GM19455 (cell line): Measurements from ENCODE around the gene ACO2.
A peak's percentile ranks its signal among the peaks of the same experiment; 100 is the strongest.
"Not testable (repeated sequence)": the region's sequence is repeated elsewhere in the genome, so short reads cannot be mapped to it uniquely, and the experiment has no call there.

ENCODE experiments used
- ATAC-seq: cut with Tn5 transposase; IDR thresholded peaks from one replicate; pipeline ENCODE4 v1.9.1; 2021; ENCODE audit not compliant: unreplicated experiment

ACO2 gene

DNA sequence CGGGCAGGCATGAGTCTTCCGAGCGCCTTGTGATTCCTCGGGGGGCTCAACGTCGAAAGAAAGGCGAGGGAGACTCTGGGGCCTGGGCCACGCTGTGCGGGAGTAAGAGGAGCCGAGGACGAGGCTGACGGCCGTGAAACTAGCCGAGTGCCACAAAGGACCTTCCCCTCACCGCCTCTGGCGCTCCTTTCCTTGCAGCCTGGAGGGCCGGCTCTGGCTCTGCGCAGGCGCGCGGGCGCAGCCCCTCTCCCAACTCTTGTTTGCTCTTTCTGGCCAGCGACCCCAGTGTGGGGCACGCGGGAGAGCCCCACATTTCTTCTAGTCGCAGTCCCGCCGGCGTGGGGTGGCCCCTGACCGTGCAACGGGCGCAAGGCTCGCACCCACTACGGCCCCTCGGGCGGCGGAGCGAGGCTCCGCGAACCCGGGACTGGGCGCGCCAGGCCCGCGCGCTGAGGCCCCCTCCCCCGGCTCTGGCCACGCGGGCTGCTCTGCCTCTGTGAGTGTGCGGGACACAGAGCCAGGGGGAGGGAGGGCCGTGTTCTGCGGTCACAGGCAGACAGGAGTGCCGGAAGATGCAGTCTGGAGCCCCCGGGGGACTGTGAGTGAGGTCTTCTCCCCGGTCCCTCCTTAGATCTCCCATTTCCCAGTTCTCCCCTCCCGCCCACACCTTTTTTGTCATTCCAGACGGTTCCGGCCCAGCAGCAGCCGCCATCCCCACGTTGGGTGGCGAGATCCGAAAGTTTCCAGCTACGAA is 21.3 kb upstream of the ACO2 start:
- no peak for ATAC-seq

DNA sequence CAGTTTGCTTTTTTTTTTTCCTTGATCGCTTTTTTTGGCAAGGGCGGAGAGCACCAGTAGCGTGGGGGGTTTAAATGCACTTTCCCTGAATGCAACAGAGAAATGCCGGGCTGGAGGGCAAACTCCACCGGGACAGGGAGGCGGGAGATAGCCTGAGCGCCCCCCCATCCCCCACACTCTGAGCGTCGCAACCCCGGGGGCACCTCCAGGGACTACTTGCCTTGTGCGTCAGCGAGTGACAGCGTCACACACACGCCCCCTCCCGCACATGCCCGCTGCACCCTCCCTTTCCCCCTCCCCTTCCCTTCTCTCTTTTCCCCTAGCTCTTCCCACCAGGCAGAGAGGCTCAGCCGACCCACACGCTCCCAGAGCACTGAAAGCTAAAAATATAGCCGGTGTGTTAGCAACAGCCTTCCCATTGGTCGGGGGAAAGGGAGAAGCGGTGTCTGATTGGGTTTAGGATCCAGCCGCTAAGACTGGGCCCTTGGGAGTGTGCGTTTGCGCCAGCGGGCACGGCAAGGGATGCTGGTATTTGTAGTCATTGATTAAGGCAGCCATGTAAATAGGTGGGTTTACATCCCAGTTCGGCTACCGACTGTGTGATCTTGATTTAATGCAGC is 20.6 kb upstream of the ACO2 start:
- ATAC-seq, result peak; percentile 48

DNA sequence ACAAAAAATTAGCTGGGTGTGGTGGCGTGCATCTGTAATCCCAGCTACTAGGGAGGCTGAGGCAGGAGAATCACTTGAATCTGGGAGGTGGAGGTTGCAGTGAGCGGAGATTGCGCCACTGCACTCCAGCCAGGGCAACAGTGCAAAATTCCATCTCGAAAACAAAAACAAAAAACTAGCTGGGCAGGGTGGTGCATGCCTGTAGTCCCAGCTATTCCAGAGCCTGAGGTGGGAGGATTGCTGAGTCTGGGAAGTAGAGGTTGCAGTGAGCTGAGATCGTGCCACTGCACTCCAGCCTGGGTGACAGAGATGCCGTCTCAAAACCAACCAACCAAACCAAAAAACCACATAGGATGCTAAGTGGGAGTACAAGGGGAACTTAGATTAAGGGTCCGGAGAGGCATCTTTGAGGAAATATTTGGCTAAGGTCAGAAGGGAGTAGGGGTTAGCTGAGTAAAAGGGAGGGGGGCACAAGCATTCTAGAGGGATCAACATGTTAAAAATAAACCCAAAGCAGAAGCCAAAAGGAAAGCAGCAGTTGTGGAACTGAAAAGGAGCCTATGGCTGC is 10.7 kb upstream of the ACO2 start:
- no peak for ATAC-seq

DNA sequence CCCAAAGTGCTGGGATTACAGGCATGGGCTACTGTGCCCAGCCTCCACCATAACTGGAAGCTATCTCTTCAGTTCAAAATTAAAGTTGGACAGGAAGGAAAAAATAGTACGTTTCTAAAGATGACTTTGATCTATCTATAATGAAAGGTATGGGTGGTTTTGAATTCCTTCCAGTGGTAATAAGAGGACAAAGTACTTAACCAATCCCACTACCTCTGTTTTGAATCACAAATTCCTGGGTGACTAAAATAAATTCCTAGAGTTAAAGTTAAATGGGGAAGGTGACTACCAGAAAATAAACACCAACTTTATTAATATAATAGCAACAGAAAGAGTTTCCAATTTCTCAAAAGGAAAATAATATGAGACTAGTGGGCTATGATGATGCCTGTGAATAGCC is 9.5 kb upstream of the ACO2 start:
- ATAC-seq, result no peak

DNA sequence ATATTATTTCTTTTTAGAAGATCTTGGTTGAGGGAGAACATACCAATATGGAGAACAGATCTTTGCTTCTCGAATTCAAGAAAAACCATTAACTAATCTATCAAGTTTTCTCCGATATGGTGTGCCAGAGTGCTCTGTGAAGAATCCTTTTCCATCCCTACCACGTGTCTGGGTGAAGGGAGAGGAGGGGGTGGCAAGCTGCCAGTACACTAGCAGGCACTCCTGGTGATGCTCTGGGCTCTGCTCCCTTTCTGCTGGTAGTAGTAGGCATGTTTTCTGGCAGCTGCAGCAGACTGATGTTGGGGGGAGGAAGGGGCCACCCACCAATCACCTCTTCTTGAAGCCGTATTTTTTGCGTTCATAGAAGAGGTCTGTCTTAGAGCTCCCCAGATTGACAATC is 8.8 kb upstream of the ACO2 start:
- ATAC-seq, result not testable (repeated sequence)

DNA sequence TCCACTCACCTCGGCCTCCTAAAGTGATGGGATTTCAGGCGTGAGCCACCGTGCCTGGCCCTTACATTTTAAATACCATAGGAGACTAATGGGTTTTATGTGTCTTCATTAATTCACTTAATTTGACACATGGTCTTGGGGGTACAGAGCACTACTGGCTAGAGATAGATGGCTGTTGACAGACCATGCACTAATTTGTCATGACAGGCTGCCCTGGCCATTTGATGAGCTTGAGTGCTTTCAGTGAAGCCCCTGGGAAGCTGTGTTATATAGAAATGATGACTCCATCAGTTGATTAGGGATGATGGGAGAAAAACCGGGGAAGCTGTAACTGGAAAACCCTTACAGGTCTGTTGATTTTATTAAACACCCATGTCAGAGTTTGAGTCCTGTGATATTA is 7.0 kb upstream of the ACO2 start:
- ATAC-seq, result no peak

DNA sequence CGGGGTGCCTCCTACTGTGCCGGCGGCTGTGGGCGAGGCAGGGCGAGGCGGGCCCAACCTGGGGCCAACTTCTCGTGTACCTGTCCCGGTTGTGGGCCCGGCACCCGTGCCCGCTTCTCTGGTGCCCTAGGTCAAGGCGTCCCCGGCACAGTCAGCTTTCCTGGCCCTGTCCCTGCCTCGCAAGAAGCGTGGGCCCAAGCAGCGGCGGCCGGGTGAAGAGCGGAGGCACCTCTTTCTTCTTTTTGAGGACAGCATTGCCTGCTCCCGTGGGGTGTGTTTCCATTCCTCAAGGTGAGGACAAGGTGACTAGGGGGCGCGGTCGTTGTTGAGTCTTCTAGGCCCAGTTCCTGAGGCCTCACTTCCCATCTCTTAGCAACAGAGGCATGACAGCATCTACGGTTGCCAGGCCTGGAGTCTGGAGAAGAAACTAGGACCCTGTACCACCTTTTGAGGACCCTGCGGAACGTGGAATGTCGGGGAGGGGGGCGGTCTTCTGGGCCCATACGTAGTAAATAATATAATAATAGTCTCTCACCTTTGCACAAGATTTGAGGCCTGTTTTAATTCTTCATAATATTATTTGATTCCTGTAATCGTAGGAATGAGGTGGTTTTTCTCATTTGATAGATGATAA is 418 bp downstream of the ACO2 start:
- peak; percentile 11 for ATAC-seq

DNA sequence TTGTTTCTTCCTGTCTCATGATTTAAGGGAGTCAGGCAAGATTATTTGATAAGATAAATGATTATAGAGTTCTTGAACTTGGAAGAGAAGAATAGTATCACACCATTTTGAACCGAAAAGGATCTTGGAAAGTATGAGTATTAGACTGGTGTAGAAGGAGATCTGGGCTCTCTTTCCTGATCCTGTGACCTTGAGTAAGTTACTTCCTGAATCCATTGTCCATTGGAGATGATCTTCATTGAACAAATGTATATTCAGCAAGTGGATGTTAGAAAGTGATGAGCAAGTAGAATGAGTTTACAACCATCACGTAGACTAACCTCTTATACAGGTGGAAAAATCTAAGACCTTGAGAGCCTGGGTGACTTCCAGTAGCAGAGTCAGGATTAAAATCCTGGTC is 2.0 kb downstream of the ACO2 start:
- ATAC-seq, result no peak

DNA sequence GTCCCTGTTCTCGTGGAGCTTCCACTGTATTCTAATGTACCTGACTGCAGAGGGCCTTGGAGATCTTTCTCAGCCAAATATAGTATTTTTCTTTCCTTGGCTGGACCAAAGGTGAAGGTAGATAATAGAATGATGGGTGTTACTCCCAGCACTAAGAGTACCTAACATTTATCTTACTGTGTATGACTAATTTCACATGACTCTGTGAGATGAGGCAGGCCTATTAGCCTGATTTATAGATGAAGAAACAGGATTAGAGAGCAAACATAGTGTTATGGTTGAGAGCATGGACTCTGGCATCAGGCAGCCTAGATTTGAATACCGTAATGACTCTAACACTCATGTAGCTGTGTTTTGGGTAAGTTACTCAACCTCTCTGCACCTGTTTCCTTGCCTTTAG is 2.7 kb downstream of the ACO2 start:
- ATAC-seq, result no peak

DNA sequence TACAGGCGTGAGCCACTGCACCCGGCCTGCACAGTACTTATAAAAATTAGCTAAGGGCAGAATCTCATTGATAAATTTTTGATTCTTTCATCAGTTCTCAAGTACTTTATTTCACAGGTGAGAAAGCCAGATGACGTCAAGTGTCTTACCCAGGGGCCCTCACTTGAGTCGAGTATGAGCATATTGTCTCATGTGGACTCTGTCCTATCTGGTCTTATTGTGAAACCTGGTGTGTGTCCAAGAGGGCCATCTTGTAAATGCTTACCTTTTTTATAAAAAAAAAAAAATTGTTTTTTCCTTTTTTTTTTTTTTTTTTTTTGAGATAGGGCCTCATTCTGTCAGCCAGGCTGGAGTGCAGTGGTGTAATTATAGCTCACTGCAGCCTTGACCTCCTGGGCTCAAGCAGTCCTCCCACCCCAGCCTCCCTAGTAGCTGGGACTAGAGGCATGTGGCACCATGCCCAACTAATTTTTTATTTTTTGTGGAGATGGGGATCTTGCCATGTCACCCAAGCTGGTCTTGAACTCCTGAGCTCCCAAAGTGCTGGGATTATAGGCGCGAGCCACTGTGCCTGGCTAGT is 6.0 kb downstream of the ACO2 start:
- no peak for ATAC-seq

DNA sequence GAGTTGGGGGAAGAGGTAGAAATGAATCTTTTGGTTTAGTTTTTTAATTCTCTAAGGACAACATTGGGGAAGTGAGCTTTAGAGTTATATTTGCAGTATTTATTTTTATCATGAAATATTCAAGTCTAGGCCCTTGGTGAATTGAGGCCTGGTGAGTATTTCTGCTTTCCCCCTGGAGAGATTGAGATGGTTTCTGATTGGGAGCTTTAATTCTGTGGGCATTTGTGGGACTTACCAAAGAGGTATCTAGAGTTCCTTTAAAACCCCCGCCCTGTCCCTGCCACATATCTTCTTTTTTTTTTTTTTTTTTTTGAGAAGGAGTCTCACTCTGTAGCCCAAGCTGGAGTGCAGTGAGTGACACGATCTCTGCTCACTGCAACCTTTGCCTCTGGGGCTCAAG is 9.6 kb downstream of the ACO2 start:
- ATAC-seq, result no peak

DNA sequence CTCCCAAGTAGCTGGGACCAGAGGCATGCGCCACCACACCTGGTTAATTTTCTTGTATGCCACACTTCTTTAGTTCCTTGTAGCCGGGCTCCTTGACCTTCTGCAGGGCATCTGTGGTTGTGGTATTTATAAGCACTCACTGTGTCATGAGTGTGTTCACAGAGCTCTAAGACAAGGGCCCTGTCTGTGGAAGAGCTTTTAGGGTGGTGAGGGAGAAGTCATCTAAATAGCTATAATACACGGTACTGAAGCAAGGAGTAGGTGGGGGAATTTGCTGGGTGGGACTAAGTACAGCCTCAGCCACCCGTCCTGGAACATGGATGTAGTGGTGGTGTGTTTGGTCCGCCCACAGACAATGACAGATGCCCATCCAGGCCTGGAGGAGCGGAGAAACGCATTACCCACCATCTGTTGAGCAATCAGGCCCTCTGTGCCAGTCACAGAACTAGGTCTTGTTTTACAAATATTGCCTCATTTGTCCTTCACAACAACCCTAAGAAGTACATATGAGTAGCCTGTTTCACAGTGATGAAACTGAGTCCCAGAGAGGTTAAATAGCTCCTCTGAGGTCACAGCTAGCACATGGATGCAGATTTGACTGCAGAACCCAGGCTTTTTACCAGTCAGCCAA is 10.1 kb downstream of the ACO2 start:
- no peak for ATAC-seq

DNA sequence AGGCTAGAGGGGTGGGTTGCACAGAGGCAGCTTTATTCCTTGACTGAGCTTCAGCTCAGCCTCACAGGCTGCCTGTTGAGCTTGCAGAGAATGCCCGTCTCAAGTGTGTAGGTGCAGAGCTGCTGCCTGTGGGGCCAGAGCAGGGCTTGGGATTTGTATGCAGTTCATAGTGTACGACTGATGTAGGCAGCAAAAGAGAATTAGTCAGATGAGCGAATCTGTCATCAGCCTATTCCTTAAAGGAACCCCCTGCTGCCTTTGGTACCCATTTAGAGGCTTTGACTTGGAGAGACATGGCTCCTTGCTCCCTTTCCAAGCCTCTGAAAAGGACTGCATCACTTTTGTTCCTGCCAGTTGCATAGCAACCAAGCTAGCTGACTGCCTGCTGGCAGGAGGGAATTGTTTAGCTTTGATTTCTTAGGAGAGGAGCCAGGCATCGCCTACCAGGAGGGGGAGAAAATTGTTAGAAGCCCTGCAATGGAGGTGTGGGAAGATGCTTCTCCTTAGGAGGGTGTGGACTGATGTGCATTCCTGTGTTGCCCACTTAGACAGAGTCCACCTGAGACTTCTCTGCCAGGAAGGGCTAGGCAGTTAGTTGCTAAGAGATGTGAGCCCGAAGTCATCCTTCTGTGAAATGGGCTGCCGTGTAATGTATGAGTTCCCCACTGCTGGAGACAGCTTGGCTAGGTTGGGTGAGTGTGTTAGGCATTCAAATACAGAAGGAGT is 10.9 kb downstream of the ACO2 start:
- ATAC-seq, result no peak

DNA sequence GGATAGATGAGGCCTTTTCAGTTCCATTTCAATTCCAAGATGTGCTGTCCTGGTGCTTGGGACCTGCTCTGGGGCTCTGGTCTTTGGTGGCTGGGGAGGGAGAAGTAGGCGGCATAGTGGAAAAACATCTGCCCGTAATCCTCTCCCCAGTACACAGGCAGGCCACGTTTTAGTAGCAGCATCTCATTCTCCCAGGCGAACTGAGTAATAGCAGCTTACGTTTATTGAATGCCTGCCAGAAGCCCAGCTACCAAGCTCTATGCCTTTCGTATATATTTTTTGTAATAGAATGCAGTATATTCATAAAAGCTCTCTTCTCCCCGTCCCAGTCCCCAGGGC is 11.4 kb downstream of the ACO2 start:
- no peak for ATAC-seq

DNA sequence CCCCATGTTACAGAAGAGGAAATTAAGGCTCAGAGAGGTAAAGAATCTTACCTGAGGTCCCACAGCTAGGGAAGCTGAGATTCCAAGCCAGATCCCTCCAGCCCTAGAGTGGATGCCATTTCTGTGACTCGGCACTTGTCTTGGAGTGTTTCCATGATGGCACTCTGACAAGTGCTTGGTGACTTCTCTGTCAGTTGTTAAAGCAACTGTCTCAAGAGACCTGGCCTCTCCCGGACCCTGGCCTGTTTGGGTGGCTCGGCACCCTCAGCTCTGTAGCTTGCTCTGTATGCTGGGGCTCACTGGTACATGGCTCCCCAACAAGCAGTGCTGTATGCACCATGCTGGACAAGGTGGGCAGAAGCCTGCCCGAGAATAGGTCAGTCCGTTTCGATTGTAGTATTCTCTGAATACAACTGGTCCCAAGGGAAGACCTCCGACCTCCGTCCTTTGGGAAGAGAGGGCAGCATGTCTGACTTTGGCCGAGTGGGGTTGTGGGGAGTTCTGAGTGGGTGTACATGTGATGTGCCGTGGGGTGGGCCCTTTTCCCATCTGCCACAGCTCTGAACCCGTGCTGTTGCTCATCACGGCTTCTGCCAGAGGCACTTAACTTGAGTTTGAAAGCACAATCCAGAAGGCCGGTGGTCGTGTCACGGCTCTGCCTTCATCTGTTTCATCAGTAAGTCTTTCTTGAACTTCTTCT is 12.4 kb downstream of the ACO2 start:
- no peak for ATAC-seq

DNA sequence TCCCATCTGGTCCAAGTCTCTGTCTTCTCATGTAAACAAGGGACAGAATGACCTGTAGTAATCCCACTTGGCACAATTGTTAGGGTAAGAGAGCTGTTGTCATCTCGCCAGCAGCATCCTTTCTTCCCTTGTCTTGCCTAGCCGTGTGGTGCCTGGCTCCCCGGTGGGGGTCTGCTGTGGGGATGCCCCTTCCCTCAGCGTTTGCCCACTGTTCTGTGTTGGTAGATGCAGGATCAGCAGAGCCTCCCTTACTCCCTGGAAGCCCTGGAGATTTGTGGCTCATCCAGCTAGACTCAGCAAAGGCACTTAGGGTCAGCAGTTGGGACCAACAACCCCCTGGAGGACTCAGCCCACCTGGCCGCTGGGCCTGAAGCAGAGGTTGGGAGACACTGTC is 13.0 kb downstream of the ACO2 start:
- no peak for ATAC-seq

DNA sequence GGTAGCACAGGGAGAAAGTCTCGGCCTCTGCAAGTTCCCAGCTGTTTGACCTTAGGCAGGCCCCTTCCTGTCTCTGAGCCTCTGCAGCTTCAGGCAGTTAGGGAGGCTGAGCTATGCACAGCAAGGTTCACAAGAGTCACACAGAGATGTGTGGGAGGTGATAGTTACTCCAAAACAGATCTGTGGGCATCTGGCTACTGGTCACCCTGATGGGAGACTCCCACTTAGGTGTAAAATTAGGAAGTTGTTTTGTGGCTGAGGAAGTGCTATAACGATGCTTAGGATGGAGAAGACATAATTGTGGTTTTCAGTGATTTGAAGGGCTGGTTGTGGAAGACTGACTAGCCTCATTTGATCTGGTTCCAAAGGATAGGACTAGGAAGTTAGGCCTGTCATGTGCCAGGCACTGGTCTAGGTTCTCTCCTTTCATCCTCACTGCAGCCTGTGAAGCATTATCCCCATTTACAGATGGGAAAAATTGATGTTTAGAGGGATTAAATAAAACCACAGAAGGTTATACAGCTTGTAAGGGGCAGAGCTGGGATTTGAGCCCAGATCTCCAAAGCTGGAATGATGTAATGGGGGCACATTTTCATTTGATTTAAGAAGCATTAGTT is 13.5 kb downstream of the ACO2 start:
- ATAC-seq, result no peak

DNA sequence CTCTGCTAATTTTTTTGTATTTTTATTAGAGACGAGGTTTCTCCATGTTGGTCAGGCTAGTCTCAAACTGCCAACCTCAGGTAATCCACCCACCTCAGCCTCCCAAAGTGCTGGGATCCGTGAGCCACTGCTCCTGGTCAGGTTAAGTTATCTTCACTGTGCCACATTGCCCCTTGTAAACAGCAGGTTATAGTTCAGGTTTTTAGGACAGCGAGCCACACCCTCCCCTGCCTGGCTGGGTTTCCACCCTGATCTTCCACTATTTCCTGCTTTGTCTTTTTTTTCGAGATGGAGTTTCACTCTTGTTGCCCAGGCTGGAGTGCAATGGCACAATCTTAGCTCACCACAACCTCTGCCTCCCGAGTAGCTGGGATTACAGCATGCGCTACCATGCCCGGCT is 16.1 kb downstream of the ACO2 start:
- ATAC-seq, result no peak

DNA sequence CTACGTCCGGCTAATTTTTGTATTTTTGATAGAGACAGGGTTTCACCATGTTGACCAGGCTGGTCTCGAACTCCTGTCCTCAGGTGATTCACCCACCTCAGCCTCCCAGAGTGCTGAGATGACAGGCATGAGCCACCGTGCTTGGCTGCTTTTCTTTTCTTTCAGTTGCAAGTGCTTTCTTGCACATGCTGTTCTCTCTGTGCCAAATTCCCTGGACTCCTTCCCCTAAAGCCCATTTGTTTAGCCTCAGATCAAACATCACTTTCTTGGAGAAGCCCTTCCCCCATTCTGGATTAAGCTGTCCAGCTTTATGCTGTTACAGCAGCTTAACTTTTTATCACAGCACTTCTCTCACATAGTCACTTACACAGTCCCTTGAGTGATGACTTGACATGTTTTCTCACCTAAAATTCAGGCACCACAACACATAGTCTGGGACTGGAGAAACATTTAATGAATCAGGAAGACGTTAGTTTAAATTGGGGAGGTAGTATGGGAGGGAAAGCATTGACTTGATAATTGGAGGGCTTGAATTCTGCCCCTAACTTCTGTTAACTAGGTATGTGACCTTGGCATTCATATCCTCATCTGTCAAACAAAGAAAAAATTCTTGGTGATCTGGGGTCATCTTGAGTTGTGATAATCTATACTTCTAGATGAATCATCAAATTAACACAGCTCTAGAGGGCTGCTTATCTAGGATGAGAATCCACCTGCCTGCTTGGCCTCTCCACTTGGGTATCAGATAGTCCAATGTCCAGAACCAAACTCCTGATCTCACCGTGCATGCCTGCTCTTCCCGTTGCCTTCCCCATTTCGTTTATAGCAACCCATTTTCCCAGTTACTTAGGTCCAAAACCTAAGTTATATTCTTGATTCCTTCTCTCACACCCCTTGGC is 18.4 kb downstream of the ACO2 start:
- no peak for ATAC-seq
